Measurements from ENCODE around the gene HSH2D. TPM values are rescaled to one million over a fixed set of nuclear protein-coding genes. Genes with fewer than 3 reads are reported as not detected.

Gene HSH2D
- total and polyA plus RNA-seq, 12 donors, result 0.21 to 4.7 (median 0.97) TPM; not detected in 1

GRCh38 chr19:16205205-16206045, 61.9 kb downstream of the HSH2D start:
- peak overlapping the region in 1 of 5 donors; percentile 29 for H3K27ac ChIP-seq
- intact Hi-C loops (cut with DNase I), result no loop called here
- H3K4me1 ChIP-seq (replicated peaks in 1 of 2), result peaks cover 6 to 11% of the 10 kb centered on the region in 2 donors
- no peaks in the 10 kb centered on the region for H3K9me3 ChIP-seq (replicated peaks in 1 of 3)
- 50 to 67% (median 58%) methylated on average over 6 to 11 of the region's 11 CpGs for WGBS, 4 donors
- peaks cover 0 to 59% of the 10 kb centered on the region in 2 donors for H3K36me3 ChIP-seq (replicated peaks in 1 of 2)
- TF ChIP-seq, protein P1, sequence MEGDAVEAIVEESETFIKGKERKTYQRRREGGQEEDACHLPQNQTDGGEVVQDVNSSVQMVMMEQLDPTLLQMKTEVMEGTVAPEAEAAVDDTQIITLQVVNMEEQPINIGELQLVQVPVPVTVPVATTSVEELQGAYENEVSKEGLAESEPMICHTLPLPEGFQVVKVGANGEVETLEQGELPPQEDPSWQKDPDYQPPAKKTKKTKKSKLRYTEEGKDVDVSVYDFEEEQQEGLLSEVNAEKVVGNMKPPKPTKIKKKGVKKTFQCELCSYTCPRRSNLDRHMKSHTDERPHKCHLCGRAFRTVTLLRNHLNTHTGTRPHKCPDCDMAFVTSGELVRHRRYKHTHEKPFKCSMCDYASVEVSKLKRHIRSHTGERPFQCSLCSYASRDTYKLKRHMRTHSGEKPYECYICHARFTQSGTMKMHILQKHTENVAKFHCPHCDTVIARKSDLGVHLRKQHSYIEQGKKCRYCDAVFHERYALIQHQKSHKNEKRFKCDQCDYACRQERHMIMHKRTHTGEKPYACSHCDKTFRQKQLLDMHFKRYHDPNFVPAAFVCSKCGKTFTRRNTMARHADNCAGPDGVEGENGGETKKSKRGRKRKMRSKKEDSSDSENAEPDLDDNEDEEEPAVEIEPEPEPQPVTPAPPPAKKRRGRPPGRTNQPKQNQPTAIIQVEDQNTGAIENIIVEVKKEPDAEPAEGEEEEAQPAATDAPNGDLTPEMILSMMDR (IDR thresholded peaks at IDR 0.05), result no peak
- no peak for TF ChIP-seq POLR2A (IDR thresholded peaks at IDR 0.05)
- no peak overlapping the region for H3K4me3 ChIP-seq
- DNase-seq, result peak in 3 of 7 donors; percentile 18 to 59 (median 57)
- no peaks in the 10 kb centered on the region for H3K27me3 ChIP-seq

- Histone ChIP-seq H3K4me3 (no peak overlapping the region), H3K27me3 (no peaks in the 10 kb centered on the region), H3K36me3 (replicated peaks in 1 of 2) (peaks cover 0 to 61% of the 10 kb centered on the region in 2 donors), H3K9me3 (replicated peaks in 1 of 3) (no peaks in the 10 kb centered on the region), H3K27ac (peak overlapping the region in 1 of 5 donors; percentile 29), H3K4me1 (replicated peaks in 1 of 2) (peaks cover 6 to 11% of the 10 kb centered on the region in 2 donors)
- intact Hi-C loops (cut with DNase I), result no loop called here
- no peak for TF ChIP-seq POLR2A (IDR thresholded peaks at IDR 0.05)
- WGBS, 4 donors, result 87 to 95% (median 90%) methylated on average over 10 to 14 of the region's 14 CpGs
- peak in 1 of 7 donors; percentile 14 for DNase-seq
Measured at GRCh38 chr19:16206046-16206605, 62.6 kb downstream of the HSH2D start.

GRCh38 chr19:16206637-16207036, 63.2 kb downstream of the HSH2D start:
- Histone ChIP-seq H3K27ac (no peak overlapping the region), H3K4me1 (replicated peaks in 1 of 2) (peaks cover 6 to 11% of the 10 kb centered on the region in 2 donors), H3K27me3 (no peaks in the 10 kb centered on the region), H3K4me3 (no peak overlapping the region), H3K9me3 (replicated peaks in 1 of 3) (no peaks in the 10 kb centered on the region), H3K36me3 (replicated peaks in 1 of 2) (peaks cover 0 to 65% of the 10 kb centered on the region in 2 donors)
- DNase-seq, result peak in 1 of 7 donors; percentile 15
- 94 to 97% (median 95%) methylated on average over 7 of the region's 7 CpGs for WGBS, 4 donors
- intact Hi-C loops (cut with DNase I), result no loop called here
- TF ChIP-seq, protein P1 (IDR thresholded peaks at IDR 0.05), result no peak
- no peak for TF ChIP-seq POLR2A (IDR thresholded peaks at IDR 0.05)

GRCh38 chr19:16207063-16207462, 63.6 kb downstream of the HSH2D start:
- 94 to 98% (median 95%) methylated on average over 4 to 10 of the region's 10 CpGs for whole genome bisulfite sequencing, 4 donors
- peak in 1 of 7 donors; percentile 14 for DNase-seq
- no peak overlapping the region for H3K27ac ChIP-seq
- TF ChIP-seq, protein P1 (IDR thresholded peaks at IDR 0.05), result no peak
- no peak for TF ChIP-seq POLR2A (IDR thresholded peaks at IDR 0.05)
- H3K36me3 ChIP-seq (replicated peaks in 1 of 2), result peaks cover 0 to 65% of the 10 kb centered on the region in 2 donors
- no peaks in the 10 kb centered on the region for H3K27me3 ChIP-seq
- H3K4me3 ChIP-seq, result no peak overlapping the region
- H3K9me3 ChIP-seq (replicated peaks in 1 of 3), result no peaks in the 10 kb centered on the region
- intact Hi-C loops (cut with DNase I), result no loop called here
- peaks cover 6 to 11% of the 10 kb centered on the region in 2 donors for H3K4me1 ChIP-seq (replicated peaks in 1 of 2)
